Ovary (tissue), 9 donors: Measurements from ENCODE around the gene LYAR. TPM values are rescaled to one million over a fixed set of nuclear protein-coding genes. Genes with fewer than 3 reads are reported as not detected.

Source experiments
- DNase-seq, 5 donors: peaks; one replicate each; pipeline ENCODE4 v3.0.0-alpha.2; 2019 to 2020
- H3K27ac ChIP-seq, 2 donors: fragments of 200-600 bp; one replicate each; pipeline versions ENCODE4 v1.5.1 to v1.8.0; 2019 to 2022
- H3K27me3 ChIP-seq: fragments of 200-600 bp; one replicate; pipeline ENCODE4 v1.8.0; 2022
- H3K36me3 ChIP-seq: fragments of 200-600 bp; sonication (generic); one replicate; pipeline ENCODE4 v1.5.1; 2019
- H3K4me1 ChIP-seq: one replicate; pipeline ENCODE4 v1.8.1; 2013; ENCODE audit warnings: mild to moderate bottlenecking, moderate library complexity; ENCODE audit not compliant: insufficient read depth
- H3K4me3 ChIP-seq: fragments of 200-600 bp; sonication (generic); one replicate; pipeline ENCODE4 v1.5.1; 2017
- H3K9me3 ChIP-seq, 2 donors: fragments of 200-600 bp in 1 of 2; sonication (generic) in 1 of 2; one replicate each; pipeline versions ENCODE4 v1.5.1 to v1.8.1; 2013 to 2019; ENCODE audit warnings: mild to moderate bottlenecking in 1 of 2, moderate library complexity in 1 of 2
- EP300 ChIP-seq: sonication (generic); formaldehyde crosslinking; IDR thresholded peaks from one replicate; pipeline ENCODE4 v1.6.1; 2017; ENCODE audit warnings: antibody characterized with exemption
- POLR2A ChIP-seq: fragments of 450-650 bp; IDR thresholded peaks from one replicate; pipeline ENCODE4 v1.6.1; 2017; ENCODE audit warnings: antibody characterized with exemption, mild to moderate bottlenecking, moderate library complexity
- WGBS, 3 donors: extraction: QIAGEN DNeasy Blood & Tissue Kit in 1 of 3; methylation state at CpG; one replicate each; pipeline versions ENCODE4 v1.1.5 to v1.1.7; 2013 to 2017; 5-methylcytosine and 5-hydroxymethylcytosine counted together
- intact Hi-C, 4 donors: fragments of 100-400 bp; cut with DNase I; formaldehyde crosslinking; loops; one replicate each; pipeline versions ENCODE4 v1.11.0 to v1.15.1; 2022 to 2023
- polyA plus RNA-seq, 2 donors: library from polyadenylated mRNA; stranded (reverse); fragments of 200-250 nt in 1 of 2; fragments of 350-450 nt in 1 of 2; fragmentation: Illumina TruSeq in 1 of 2; extraction: RNeasy Lipid Tissue Mini Kit (QIAGEN cat#74804) in 1 of 2; gene quantifications; one replicate each; pipeline ENCODE4 v1.2.3, GENCODE V29; 2013 to 2014
- total RNA-seq, 7 donors: library from RNA; depleted of rRNA in 2 of 7; stranded (reverse); fragments of >200 nt in 2 of 7; fragmentation: NEBNext Ultra II Directional in 3 of 7; extraction: Animal tissue kit (Norgen Biotek cat#: 25700) in 3 of 7; gene quantifications; one replicate each; pipeline versions ENCODE4 v1.1.0 to v1.2.4, GENCODE V29; 2016 to 2023
- TF ChIP-seq, protein P1 (sequence below), 3 donors: fragments of 450-650 bp in 2 of 3; fragments of 200-600 bp in 1 of 3; IDR thresholded peaks; one replicate each; pipeline versions ENCODE4 v1.5.1 to v1.8.0; 2016 to 2022; ENCODE audit warnings: antibody characterized with exemption in 3 of 3, mild to moderate bottlenecking in 1 of 3
- donor health status: DM: no; HTN: no; CAD: no; lungs with moderate emphysema.
- donor health status: DM: no; HTN: no; CAD: no.
- donor health status: Bipolar disorder and iron deficiency.
- donor health status: DM: yes; HTN: yes; CAD: no.
- donor health status: DM: no; HTN: no; CAD: no.
- donor health status: DM: yes; HTN: yes; CAD: no.

LYAR gene
- total and polyA plus RNA-seq, 9 donors: 9.9 to 21.8 (median 13.1) TPM

DNA sequence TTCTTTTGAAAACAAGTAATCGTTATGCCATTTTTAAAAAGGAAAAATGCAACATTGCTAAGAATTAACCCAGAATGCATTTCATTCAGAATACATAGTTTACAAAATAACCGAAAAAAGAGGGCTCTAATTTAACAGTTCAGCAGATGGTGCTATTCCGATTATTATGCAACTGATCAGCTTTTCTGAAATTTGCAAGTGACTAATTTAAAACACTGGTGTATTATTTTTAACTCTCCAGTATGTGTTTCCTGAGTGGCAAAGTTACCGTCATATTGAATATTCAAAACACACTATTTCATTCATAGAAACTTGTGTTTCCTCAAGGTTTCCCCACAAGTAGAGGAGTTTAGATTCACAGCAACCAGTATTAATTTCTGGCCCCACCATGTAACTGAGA is 21.2 kb upstream of the LYAR start:
- 16 to 34% (median 29%) methylated on average over 4 of the region's 4 CpGs for WGBS, 3 donors
- H3K27ac ChIP-seq: no peak overlapping the region
- H3K9me3 ChIP-seq: no peaks in the 10 kb centered on the region
- intact Hi-C loops: no loop called here
- no peak for TF ChIP-seq POLR2A
- TF ChIP-seq EP300: no peak
- TF ChIP-seq, protein P1, sequence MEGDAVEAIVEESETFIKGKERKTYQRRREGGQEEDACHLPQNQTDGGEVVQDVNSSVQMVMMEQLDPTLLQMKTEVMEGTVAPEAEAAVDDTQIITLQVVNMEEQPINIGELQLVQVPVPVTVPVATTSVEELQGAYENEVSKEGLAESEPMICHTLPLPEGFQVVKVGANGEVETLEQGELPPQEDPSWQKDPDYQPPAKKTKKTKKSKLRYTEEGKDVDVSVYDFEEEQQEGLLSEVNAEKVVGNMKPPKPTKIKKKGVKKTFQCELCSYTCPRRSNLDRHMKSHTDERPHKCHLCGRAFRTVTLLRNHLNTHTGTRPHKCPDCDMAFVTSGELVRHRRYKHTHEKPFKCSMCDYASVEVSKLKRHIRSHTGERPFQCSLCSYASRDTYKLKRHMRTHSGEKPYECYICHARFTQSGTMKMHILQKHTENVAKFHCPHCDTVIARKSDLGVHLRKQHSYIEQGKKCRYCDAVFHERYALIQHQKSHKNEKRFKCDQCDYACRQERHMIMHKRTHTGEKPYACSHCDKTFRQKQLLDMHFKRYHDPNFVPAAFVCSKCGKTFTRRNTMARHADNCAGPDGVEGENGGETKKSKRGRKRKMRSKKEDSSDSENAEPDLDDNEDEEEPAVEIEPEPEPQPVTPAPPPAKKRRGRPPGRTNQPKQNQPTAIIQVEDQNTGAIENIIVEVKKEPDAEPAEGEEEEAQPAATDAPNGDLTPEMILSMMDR (IDR thresholded peaks at IDR 0.05): no peak
- no peaks in the 10 kb centered on the region for H3K27me3 ChIP-seq
- no peaks in the 10 kb centered on the region for H3K36me3 ChIP-seq
- no peaks in the 10 kb centered on the region for H3K4me1 ChIP-seq
- no peak overlapping the region for H3K4me3 ChIP-seq
- DNase-seq: no peak

DNA sequence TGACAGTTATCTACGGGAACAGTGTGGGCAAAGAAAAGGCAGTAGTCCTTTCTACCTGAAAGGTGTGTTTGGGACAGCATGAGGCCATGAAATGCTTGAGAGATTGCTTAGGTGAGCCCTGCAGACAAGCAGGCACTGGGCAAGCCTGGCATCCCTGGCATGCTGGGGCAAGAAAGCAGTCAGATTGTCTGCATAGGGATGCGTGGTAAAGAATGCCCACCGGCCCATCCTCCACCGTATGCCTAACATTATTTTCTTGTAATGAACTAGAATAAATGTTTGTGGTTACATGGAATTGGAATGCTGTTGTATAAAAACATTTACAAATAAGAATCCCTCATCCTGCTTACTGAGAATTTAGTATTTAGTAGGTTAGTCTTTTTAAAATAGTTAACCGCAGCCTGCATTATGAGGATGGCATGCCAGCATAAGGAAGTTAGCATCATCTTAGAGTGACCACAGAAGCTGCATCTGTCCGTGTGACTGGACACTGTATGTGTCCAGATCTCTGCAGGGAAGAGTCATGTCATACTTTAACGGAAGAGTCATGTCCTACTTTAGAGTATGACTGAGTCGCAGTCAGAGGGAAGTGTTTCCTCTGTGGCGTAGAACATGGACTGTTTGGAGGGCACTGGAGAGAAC is 19.0 kb upstream of the LYAR start:
- WGBS, 3 donors: 68 to 81% (median 71%) methylated on average over 9 of the region's 9 CpGs
- DNase-seq: no peak
- TF ChIP-seq, protein P1 (IDR thresholded peaks at IDR 0.05): no peak
- TF ChIP-seq POLR2A (no peak), EP300 (no peak)

DNA sequence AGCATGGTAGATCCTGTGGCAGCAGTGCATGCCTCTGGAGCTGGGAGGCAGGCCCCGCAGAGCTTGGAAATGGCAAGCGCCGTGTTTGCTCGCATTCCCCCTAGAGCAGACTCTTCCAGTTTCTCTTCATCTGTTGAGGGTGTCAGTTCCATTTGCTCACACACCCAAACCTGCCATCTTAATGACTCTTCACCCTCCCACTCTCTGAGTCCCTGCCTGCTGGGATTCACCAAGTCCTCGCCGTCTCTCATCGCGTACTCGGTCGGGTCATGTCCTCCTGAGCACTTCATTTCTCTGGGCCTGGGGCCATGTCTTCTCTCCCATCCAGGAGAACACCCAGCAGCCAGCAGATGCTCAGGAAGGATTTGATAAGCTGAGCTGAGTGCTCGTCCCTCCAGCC is 17.0 kb upstream of the LYAR start:
- intact Hi-C loops: no loop called here
- 93 to 96% (median 93%) methylated on average over 11 of the region's 11 CpGs for WGBS, 3 donors
- no peaks in the 10 kb centered on the region for H3K36me3 ChIP-seq

More for the DNA sequence above, 19.0 kb upstream of the LYAR start:
- H3K4me1 ChIP-seq: no peaks in the 10 kb centered on the region
- intact Hi-C loops: no loop called here
- H3K9me3 ChIP-seq: no peaks in the 10 kb centered on the region
- no peak overlapping the region for H3K27ac ChIP-seq
- H3K27me3 ChIP-seq: no peaks in the 10 kb centered on the region
- no peak overlapping the region for H3K4me3 ChIP-seq
- H3K36me3 ChIP-seq: no peaks in the 10 kb centered on the region

DNA sequence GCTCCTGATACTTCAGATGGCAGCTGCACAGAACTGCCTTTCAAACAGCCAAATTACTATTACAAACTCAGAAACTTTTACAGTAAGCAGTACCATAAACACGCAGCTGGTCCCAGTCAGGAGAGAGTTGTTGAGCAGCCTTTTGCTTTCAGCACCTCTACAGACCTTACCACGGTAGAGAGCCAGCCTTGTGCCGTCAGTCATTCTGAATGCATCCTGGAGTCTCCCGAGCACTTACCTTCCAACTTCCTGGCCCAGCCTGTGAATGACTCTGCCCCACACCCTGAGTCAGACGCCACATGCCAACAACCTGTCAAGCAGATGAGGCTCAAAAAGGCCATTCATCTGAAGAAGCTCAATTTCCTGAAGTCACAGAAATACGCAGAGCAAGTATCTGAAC is 12.5 kb upstream of the LYAR start:
- intact Hi-C loops: no loop called here

More for the DNA sequence above, 17.0 kb upstream of the LYAR start:
- no peaks in the 10 kb centered on the region for H3K9me3 ChIP-seq
- no peak for DNase-seq
- no peak overlapping the region for H3K4me3 ChIP-seq
- no peaks in the 10 kb centered on the region for H3K4me1 ChIP-seq
- no peak overlapping the region for H3K27ac ChIP-seq
- no peak for TF ChIP-seq EP300
- TF ChIP-seq, protein P1 (IDR thresholded peaks at IDR 0.05): no peak
- no peak for TF ChIP-seq POLR2A
- H3K27me3 ChIP-seq: no peaks in the 10 kb centered on the region

More for the DNA sequence above, 12.5 kb upstream of the LYAR start:
- H3K4me1 ChIP-seq: no peaks in the 10 kb centered on the region
- H3K27me3 ChIP-seq: no peaks in the 10 kb centered on the region
- TF ChIP-seq EP300: no peak
- TF ChIP-seq POLR2A: no peak
- TF ChIP-seq, protein P1 (IDR thresholded peaks at IDR 0.05): no peak
- WGBS, 3 donors: 67 to 73% (median 69%) methylated on average over 6 of the region's 6 CpGs
- H3K9me3 ChIP-seq: no peaks in the 10 kb centered on the region
- DNase-seq: no peak
- H3K27ac ChIP-seq: no peak overlapping the region
- no peak overlapping the region for H3K4me3 ChIP-seq
- H3K36me3 ChIP-seq: no peaks in the 10 kb centered on the region
